Measurements from ENCODE around the gene RNASET2. TPM values are rescaled to one million over a fixed set of nuclear protein-coding genes. Genes with fewer than 3 reads are reported as not detected.
A peak's percentile ranks its signal among the peaks of the same experiment; 100 is the strongest.

RNASET2 gene
- total RNA-seq, 4 donors from 2014 or later, result 42.9 to 54.3 (median 47.7) TPM

DNA sequence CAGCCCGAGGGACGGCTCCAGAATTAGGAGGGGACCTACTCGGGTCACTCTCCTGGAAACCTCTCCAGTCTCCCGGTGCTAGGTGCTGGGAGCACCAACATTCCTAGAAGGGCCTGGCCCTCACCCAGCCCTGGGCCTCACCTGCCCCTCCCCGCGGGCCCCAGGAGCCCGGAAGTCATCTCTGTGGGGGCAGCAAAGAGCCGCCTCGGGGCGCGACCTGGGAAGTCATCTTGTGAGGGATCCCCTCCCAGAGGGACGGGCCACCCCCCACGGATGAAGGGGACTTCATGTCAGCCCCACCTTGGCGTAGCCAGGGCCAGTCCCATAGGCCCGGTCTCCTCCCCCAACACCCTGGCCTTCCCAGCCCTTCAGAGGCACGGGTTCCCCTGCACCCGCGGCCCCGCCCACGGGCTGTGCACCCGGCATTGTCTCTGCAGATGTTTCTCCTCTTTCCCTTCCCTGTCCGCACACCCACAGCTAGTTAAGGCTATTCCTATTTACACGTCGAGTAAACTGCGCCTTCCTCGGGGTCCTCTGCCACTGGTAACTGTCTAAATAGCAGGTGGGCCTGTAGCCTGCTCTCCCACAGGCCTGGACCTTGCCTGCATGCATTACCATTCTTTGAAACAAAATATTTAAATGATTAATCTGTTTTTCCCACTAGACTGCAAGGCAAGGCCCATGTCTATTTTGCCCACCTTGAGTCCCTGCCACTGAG, 896 bp upstream of the RNASET2 start:
- DNase-seq (ENCODE audit: low spot score in 2 of 2), result peak; percentile 52 to 89
- TF ChIP-seq, protein P1, sequence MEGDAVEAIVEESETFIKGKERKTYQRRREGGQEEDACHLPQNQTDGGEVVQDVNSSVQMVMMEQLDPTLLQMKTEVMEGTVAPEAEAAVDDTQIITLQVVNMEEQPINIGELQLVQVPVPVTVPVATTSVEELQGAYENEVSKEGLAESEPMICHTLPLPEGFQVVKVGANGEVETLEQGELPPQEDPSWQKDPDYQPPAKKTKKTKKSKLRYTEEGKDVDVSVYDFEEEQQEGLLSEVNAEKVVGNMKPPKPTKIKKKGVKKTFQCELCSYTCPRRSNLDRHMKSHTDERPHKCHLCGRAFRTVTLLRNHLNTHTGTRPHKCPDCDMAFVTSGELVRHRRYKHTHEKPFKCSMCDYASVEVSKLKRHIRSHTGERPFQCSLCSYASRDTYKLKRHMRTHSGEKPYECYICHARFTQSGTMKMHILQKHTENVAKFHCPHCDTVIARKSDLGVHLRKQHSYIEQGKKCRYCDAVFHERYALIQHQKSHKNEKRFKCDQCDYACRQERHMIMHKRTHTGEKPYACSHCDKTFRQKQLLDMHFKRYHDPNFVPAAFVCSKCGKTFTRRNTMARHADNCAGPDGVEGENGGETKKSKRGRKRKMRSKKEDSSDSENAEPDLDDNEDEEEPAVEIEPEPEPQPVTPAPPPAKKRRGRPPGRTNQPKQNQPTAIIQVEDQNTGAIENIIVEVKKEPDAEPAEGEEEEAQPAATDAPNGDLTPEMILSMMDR (IDR thresholded peaks at IDR 0.05), result no peak
- intact Hi-C loops (cut with DNase I; ENCODE audit: low total_unique reads), result no loop called here
- peak overlapping the region; percentile 75 for H3K4me3 ChIP-seq (ENCODE audit: low read depth, poor library complexity, severe bottlenecking)
- 8 to 12% methylated on average over 22 to 25 of the region's 26 CpGs for WGBS, 2 donors

DNA sequence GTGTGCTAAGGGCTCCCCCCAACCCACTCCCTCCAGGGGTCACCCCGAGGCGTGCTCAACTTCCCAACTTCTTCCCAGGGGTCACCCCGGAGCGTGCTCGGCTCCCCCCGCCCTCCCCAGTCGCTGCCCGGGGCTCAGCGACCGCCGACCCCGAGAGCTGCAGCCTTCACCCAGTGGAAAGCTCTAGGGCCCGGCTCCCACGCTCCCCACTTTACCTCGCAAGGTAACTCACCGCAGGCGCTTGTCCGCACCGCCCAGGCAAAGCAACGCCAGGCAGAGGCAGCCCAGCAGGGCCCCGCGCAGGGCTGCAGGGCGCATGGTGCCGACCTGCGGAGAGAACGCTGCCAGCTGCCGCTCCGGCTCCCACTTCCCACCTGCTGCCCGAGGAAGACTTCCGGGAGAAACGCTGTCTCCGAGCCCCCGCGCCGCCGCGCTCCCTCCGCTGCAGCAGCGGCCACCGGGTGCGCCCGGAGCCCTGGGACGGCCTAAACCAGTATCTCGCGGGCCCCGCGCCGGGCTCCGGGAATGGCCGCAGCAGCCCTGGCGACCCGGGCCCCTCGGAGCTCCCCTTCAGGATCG, 396 bp downstream of the RNASET2 start:
- peak overlapping the region; percentile 75 for H3K4me3 ChIP-seq (ENCODE audit: low read depth, poor library complexity, severe bottlenecking)
- intact Hi-C loops (cut with DNase I; ENCODE audit: low total_unique reads), result no loop called here
- WGBS, 2 donors, result 0% methylated on average over 12 to 27 of the region's 54 CpGs
- DNase-seq (ENCODE audit: low spot score in 2 of 2), result peak in 1 of 2 donors; percentile 83
- TF ChIP-seq, protein P1 (IDR thresholded peaks at IDR 0.05), result no peak
- TF ChIP-seq POLR2A (IDR thresholded peaks at IDR 0.05), result no peak

DNA sequence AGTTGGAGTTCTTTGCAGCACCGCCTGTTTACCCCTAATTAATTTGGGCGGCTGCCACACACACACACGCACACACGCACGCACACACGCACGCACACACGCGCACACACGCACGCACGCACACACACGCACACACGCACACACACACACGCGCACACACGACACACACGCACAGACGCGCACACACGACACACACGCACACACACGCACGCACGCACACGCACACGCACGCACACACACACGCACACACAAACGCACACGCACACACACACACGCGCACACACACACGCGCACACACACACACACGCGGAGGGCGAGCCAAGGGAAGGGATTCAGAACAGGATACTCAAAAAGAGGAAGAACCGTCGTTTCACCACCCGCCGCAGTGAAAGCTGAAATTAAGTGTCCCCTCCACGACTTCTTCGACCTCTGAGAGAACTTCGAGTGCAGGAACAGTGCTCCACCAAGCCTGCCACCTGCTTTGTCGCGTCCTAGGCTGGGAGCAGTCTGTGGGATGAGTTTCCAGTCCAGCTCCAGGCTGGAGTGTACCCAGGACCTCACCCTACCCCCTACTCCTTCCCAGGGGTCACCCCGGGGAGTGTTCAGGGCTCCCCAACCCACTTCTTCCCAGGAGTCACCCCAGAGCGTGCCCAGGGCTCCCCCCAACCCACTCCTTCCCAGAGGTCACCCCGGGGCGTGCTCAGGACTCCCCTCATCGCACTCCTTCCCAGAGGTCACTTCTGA, 1.1 kb downstream of the RNASET2 start:
- WGBS, 2 donors, result 48 to 53% methylated on average over 45 to 52 of the region's 52 CpGs
- no peak for TF ChIP-seq POLR2A (IDR thresholded peaks at IDR 0.05)
- TF ChIP-seq, protein P1 (IDR thresholded peaks at IDR 0.05), result no peak
- intact Hi-C loops (cut with DNase I; ENCODE audit: low total_unique reads), result no loop called here
- H3K4me3 ChIP-seq (ENCODE audit: low read depth, poor library complexity, severe bottlenecking), result peak overlapping the region; percentile 75
- DNase-seq (ENCODE audit: low spot score in 2 of 2), result peak; percentile 23 to 88

DNA sequence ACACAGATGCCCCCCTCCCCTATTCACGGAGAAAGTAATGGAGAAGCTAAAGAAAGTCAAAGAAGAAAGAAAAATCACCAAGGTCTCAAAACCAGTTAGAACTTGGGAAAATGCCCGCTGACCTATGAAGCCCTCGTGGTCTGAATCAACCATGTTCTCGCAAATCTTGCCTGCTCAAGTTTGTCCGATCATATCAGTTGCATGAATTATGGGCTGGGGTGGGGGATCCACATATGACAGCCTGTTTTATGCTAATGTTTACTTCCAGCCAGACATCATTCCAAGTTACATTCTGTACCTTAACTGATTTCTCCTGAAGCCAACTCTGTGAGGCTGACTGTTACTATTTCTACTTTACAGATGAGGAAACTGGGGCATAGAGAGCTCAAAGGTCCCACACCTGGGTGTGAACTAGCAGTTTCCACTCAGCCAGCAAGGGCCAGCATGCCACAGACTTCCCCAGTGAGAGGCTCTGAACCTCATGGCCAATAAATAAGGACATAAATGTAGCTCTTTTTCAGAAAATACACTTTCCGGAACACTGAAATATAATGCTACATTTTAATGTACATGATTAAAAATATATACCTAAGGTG, 2.1 kb downstream of the RNASET2 start:
- intact Hi-C loops (cut with DNase I; ENCODE audit: low total_unique reads), result no loop called here
- H3K4me3 ChIP-seq (ENCODE audit: low read depth, poor library complexity, severe bottlenecking), result no peak overlapping the region
- WGBS, 2 donors, result 69 to 89% methylated on average over 6 of the region's 6 CpGs
- peak in 1 of 2 donors; percentile 25 for DNase-seq (ENCODE audit: low spot score in 2 of 2)
- TF ChIP-seq, protein P1 (IDR thresholded peaks at IDR 0.05), result no peak
- TF ChIP-seq POLR2A (IDR thresholded peaks at IDR 0.05), result no peak

DNA sequence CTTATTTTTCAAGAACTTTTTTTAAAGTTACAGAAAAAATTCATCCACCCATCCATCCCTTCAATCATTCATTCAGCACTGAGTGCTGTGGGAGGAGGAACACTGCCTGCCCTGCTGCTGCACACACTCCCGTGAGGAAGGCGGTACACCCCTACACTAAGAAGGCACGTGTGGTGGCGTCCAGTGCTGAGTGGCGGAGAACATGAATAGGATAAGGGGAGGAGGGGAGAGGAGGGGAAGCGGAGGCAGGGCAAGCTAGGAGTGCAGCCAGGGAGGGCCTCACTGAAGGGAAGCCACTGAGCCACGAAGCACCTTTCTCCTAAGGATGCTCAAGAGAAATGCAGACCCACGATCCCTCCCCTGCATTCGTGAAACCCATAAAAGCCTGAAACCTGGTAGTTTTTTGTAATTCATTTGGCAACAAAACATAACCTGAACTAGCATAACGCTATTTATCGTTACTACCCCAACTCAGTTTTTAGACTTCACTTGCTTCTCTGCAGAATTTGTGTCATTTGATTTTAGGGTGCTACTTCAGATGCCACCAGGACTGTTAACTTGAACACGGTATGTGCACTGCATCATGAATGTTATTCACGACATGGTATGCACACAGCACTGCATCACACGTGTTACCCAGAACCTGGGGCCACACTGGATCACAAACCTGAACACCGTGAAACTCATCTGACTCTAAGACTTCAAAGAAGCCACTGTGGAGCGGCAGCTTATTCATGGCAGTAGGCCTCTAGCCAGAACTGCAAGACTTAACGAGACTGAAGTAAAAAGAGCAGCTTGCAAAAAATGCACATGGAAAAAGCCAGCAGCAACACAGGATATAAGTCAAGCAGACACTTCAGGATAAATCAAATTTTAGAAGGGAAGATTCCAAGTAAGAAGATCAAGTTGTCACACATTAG, 3.5 kb downstream of the RNASET2 start:
- peak in 1 of 2 donors; percentile 77 for DNase-seq (ENCODE audit: low spot score in 2 of 2)
- no peak overlapping the region for H3K4me3 ChIP-seq (ENCODE audit: low read depth, poor library complexity, severe bottlenecking)
- TF ChIP-seq, protein P1 (IDR thresholded peaks at IDR 0.05), result no peak
- no peak for TF ChIP-seq POLR2A (IDR thresholded peaks at IDR 0.05)
- intact Hi-C loops (cut with DNase I; ENCODE audit: low total_unique reads), result no loop called here
- WGBS, 2 donors, result 67 to 74% methylated on average over 17 of the region's 17 CpGs

Data from lower leg skin (tissue), 4 donors.